Measurements from ENCODE around the gene SH2D1B. TPM values are rescaled to one million over a fixed set of nuclear protein-coding genes. Genes with fewer than 3 reads are reported as not detected.

The SH2D1B gene
- total and polyA plus RNA-seq, 9 of the 15 experiments (the other 6 are each of a cell fraction or from before 2014, with no cell fraction given): 5.6 to 19.6 (median 9.7) TPM

DNA sequence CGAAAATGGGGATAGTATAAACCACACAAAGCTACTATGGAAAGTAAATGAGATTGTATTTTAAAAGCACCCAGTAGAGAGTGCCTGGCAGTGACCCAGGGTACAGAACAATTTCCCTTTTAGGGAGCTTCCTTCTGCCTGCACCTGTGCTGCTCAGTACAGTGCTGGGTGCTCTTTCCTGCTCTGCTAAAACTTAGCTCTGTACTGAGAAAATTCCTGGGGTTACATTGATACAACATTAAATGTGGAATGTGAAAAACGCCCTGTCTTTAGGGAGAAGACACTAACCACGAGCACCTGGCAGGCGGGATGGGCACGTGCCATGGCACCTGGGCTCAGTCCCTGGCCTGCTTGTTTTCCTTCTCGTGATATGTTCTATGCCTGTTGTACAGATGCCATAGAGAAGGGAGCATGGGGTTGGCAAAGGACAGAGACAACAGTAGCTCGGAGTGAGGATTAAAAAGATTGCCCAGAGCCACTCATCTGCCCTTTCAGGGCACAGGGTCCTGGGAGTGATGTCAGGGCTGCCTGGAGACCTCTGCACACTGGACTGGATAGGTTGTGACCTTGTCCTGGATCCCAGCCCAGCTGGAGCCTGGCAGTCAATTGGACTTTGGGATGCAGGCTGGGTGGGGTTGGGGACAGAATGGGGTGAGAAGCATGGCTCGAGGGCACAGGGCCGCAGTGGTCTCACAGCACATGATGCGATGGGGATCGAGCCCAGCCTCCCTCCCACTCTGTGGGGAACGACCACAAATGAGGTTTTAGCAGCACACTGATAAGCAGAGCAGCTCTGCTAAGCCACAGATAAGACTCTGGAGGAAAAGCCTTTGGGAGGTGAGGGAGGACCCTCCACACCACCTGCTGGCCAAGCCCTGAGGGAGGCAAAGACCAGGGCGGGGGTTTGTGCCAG lies 39.5 kb downstream of the SH2D1B start (continued):
- TF ChIP-seq ZMIZ1 (IDR thresholded peaks at IDR 0.05; ENCODE audit: low read depth in 2 of 2, low read length in 2 of 2): peak in 1 of 2 experiments; percentile 94; a peak in 2 of 4 replicates
- no peak for TF ChIP-seq GTF2A2 (tag; IDR thresholded peaks at IDR 0.05)
- no peak for TF ChIP-seq SIX5 (IDR thresholded peaks at IDR 0.05; ENCODE audit: borderline replicate concordance in 1 of 2, insufficient read depth in 1 of 2, low read depth in 1 of 2, low read length in 2 of 2)
- no peak for TF ChIP-seq ZC3H4 (CRISPR knock-in tag; IDR thresholded peaks at IDR 0.05; ENCODE audit: borderline replicate concordance)
- no peak for TF ChIP-seq ZNF384 (IDR thresholded peaks at IDR 0.05; ENCODE audit: low read depth, low read length)
- no peak for TF ChIP-seq TAF9B (IDR thresholded peaks at IDR 0.05; ENCODE audit: partially characterized antibody)
- TF ChIP-seq CTCF (IDR thresholded peaks at IDR 0.05 in 2 of 3, conservative IDR thresholded peaks at IDR 0.05 in 1 of 3; ENCODE audit: insufficient read depth in 2 of 3, low read depth in 1 of 3, low read length in 3 of 3): peak; percentile 45 to 67 (median 53); a peak in 5 of 6 replicates
- no peak for TF ChIP-seq CREBBP (IDR thresholded peaks at IDR 0.05; ENCODE audit: low read depth, low read length)
- TF ChIP-seq GATAD2B (IDR thresholded peaks at IDR 0.05; ENCODE audit: borderline replicate concordance): peak; percentile 84; the same call in 1 of the 2 replicates
- TF ChIP-seq MCM3 (IDR thresholded peaks at IDR 0.05): no peak
- no peak for TF ChIP-seq ZNF764 (CRISPR knock-in tag; IDR thresholded peaks at IDR 0.05; ENCODE audit: low read depth)
- no peak for TF ChIP-seq FOS (IDR thresholded peaks at IDR 0.05; ENCODE audit: extremely low read depth, insufficient read length)
- TF ChIP-seq ZNF174 (CRISPR knock-in tag; IDR thresholded peaks at IDR 0.05): no peak
- TF ChIP-seq KDM2B (CRISPR knock-in tag; IDR thresholded peaks at IDR 0.05): no peak
- TF ChIP-seq FOXP1 (CRISPR knock-in tag; IDR thresholded peaks at IDR 0.05): no peak
- TF ChIP-seq ESRRB (CRISPR knock-in tag; IDR thresholded peaks at IDR 0.05; ENCODE audit: borderline replicate concordance): no peak
- TF ChIP-seq RFX1 (IDR thresholded peaks at IDR 0.05): no peak
- TF ChIP-seq SAFB2 (IDR thresholded peaks at IDR 0.05; ENCODE audit: borderline replicate concordance, low read depth, low read length, severe bottlenecking): no peak
- TF ChIP-seq, protein P1, sequence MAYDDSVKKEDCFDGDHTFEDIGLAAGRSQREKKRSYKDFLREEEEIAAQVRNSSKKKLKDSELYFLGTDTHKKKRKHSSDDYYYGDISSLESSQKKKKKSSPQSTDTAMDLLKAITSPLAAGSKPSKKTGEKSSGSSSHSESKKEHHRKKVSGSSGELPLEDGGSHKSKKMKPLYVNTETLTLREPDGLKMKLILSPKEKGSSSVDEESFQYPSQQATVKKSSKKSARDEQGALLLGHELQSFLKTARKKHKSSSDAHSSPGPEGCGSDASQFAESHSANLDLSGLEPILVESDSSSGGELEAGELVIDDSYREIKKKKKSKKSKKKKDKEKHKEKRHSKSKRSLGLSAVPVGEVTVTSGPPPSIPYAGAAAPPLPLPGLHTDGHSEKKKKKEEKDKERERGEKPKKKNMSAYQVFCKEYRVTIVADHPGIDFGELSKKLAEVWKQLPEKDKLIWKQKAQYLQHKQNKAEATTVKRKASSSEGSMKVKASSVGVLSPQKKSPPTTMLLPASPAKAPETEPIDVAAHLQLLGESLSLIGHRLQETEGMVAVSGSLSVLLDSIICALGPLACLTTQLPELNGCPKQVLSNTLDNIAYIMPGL (CRISPR knock-in tag; IDR thresholded peaks at IDR 0.05): 0 out of 2 replicates have a peak, but pooled peaks have one; percentile 31
- no peak for TF ChIP-seq SPI1 (IDR thresholded peaks at IDR 0.05; ENCODE audit: borderline replicate concordance, low read depth, low read length)
- TF ChIP-seq PHF21A (IDR thresholded peaks at IDR 0.05; ENCODE audit: borderline replicate concordance, low read depth): no peak
